Kidney epithelial cell (primary cell): ENCODE measurements around the gene TIAM2. TPM values are rescaled to one million over a fixed set of nuclear protein-coding genes. Genes with fewer than 3 reads are reported as not detected.

Source experiments
- DNase-seq: peaks from one replicate; pipeline ENCODE4 v3.0.0-alpha.2; 2010; ENCODE audit warnings: low read depth
- H3K27me3 ChIP-seq: 2 replicates; pipeline ENCODE4 v1.6.0; 2011; ENCODE audit warnings: low read length; ENCODE audit not compliant: control insufficient read depth, insufficient read depth
- H3K36me3 ChIP-seq: 2 replicates; pipeline ENCODE4 v1.5.1; 2011; ENCODE audit warnings: low read length; ENCODE audit not compliant: control insufficient read depth, insufficient read depth
- H3K4me3 ChIP-seq: 2 replicates; pipeline ENCODE4 v1.5.1; 2011; ENCODE audit warnings: low read depth, mild to moderate bottlenecking, control low read depth, low read length
- CTCF ChIP-seq: IDR thresholded peaks from 2 replicates; pipeline ENCODE4 v1.5.1; 2011; ENCODE audit warnings: mild to moderate bottlenecking, moderate library complexity, low read length, control low read depth, inconsistent platforms; ENCODE audit not compliant: insufficient read depth, poor library complexity, severe bottlenecking
- total RNA-seq: library from RNA; depleted of rRNA; stranded (reverse); fragments of >200 nt; gene quantifications from 2 replicates; pipeline ENCODE4 v1.2.3, GENCODE V29; 2015

Gene TIAM2
- total RNA-seq, 1 donor from 2014 or later = 21.3 TPM

GRCh38 chr6:154969796-154970195, 25.3 kb upstream of the TIAM2 start:
- TF ChIP-seq CTCF = no peak
- Histone ChIP-seq H3K36me3 (no peaks in the 10 kb centered on the region), H3K27me3 (no peaks in the 10 kb centered on the region), H3K4me3 (no peak overlapping the region)
- no peak for DNase-seq

- TF ChIP-seq CTCF = no peak
- H3K36me3 ChIP-seq = no peaks in the 10 kb centered on the region
- DNase-seq = no peak
- no peaks in the 10 kb centered on the region for H3K27me3 ChIP-seq
- H3K4me3 ChIP-seq = no peak overlapping the region
Observed at GRCh38 chr6:154974485-154975149, 20.5 kb upstream of the TIAM2 start.

GRCh38 chr6:154977588-154977987, 17.5 kb upstream of the TIAM2 start:
- DNase-seq = no peak
- no peak overlapping the region for H3K4me3 ChIP-seq
- no peaks in the 10 kb centered on the region for H3K27me3 ChIP-seq
- no peak for TF ChIP-seq CTCF
- H3K36me3 ChIP-seq = no peaks in the 10 kb centered on the region

- Histone ChIP-seq H3K4me3 (no peak overlapping the region), H3K27me3 (no peaks in the 10 kb centered on the region), H3K36me3 (no peaks in the 10 kb centered on the region)
- no peak for TF ChIP-seq CTCF
- DNase-seq = no peak
Observed at GRCh38 chr6:154980273-154981078, 14.6 kb upstream of the TIAM2 start.

GRCh38 chr6:154981079-154981870, 13.8 kb upstream of the TIAM2 start:
- DNase-seq = no peak

More at GRCh38 chr6:154981079-154981870, 13.8 kb upstream of the TIAM2 start:
- TF ChIP-seq CTCF = no peak
- H3K36me3 ChIP-seq = no peaks in the 10 kb centered on the region
- H3K27me3 ChIP-seq = no peaks in the 10 kb centered on the region
- H3K4me3 ChIP-seq = no peak overlapping the region
